ENCODE results near the gene CAMK2A. TPM values are rescaled to one million over a fixed set of nuclear protein-coding genes. Genes with fewer than 3 reads are reported as not detected.

CAMK2A gene
- total RNA-seq, 4 donors from 2014 or later, result not detected

DNA sequence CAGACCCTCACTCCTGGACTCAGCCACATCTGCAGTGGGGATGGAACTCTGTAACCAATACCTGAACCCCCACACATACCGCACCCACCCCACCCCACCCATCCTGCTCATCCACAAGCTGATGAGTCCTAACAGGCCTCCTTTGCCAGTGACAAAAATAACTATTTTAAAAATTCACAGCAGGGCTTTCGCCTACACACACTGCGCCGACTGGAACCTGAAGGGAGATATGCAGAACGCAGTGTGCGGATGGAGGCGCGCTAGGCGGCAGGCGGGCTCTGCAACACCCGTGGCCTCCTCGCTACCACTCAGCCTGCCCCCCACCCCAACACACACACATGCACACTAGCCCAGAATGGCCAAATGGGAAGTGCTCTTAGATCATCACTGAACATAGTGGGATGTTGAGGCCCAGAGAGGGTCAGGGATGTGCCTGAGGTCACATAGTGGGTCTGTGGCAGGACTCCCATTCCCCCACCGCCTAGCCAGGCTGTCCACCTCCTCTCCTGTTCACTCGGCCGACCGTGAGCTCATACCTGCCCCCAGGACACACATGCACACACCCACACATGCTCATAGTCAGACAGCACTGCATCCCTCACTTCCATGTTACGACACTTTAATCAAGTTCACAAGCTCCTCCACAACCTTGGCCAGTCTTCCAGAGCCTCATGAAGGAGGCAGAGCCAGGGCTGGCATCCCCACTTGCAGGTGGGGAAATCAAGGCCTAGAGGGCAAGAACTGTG is 6.3 kb upstream of the CAMK2A start:
- H3K4me3 ChIP-seq (replicated peaks in 1 of 3), result no peak overlapping the region
- DNase-seq, result no peak
- intact Hi-C loops (cut with DNase I), result no loop called here
- 94 to 95% methylated on average over 12 to 17 of the region's 17 CpGs for WGBS, 2 donors
- no peak overlapping the region for H3K27ac ChIP-seq
- no peaks in the 10 kb centered on the region for H3K9me3 ChIP-seq
- TF ChIP-seq, protein P1, sequence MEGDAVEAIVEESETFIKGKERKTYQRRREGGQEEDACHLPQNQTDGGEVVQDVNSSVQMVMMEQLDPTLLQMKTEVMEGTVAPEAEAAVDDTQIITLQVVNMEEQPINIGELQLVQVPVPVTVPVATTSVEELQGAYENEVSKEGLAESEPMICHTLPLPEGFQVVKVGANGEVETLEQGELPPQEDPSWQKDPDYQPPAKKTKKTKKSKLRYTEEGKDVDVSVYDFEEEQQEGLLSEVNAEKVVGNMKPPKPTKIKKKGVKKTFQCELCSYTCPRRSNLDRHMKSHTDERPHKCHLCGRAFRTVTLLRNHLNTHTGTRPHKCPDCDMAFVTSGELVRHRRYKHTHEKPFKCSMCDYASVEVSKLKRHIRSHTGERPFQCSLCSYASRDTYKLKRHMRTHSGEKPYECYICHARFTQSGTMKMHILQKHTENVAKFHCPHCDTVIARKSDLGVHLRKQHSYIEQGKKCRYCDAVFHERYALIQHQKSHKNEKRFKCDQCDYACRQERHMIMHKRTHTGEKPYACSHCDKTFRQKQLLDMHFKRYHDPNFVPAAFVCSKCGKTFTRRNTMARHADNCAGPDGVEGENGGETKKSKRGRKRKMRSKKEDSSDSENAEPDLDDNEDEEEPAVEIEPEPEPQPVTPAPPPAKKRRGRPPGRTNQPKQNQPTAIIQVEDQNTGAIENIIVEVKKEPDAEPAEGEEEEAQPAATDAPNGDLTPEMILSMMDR (IDR thresholded peaks at IDR 0.05), result no peak
- TF ChIP-seq POLR2A (IDR thresholded peaks at IDR 0.05), result no peak
- no peaks in the 10 kb centered on the region for H3K4me1 ChIP-seq
- H3K36me3 ChIP-seq, result no peaks in the 10 kb centered on the region
- H3K27me3 ChIP-seq, result no peaks in the 10 kb centered on the region

- DNase-seq, result peak; percentile 63 to 66
- 33 to 45% methylated on average over 7 to 10 of the region's 10 CpGs for WGBS, 2 donors
- Histone ChIP-seq H3K36me3 (no peaks in the 10 kb centered on the region), H3K27ac (no peak overlapping the region), H3K4me1 (no peaks in the 10 kb centered on the region), H3K27me3 (no peaks in the 10 kb centered on the region), H3K4me3 (replicated peaks in 1 of 3) (no peak overlapping the region), H3K9me3 (no peaks in the 10 kb centered on the region)
- no peak for TF ChIP-seq POLR2A (IDR thresholded peaks at IDR 0.05)
- TF ChIP-seq, protein P1 (IDR thresholded peaks at IDR 0.05), result no peak
- intact Hi-C loops (cut with DNase I), result no loop called here
Observed at GRCh38 chr5:150295172-150295634, 5.6 kb upstream of the CAMK2A start.

DNA sequence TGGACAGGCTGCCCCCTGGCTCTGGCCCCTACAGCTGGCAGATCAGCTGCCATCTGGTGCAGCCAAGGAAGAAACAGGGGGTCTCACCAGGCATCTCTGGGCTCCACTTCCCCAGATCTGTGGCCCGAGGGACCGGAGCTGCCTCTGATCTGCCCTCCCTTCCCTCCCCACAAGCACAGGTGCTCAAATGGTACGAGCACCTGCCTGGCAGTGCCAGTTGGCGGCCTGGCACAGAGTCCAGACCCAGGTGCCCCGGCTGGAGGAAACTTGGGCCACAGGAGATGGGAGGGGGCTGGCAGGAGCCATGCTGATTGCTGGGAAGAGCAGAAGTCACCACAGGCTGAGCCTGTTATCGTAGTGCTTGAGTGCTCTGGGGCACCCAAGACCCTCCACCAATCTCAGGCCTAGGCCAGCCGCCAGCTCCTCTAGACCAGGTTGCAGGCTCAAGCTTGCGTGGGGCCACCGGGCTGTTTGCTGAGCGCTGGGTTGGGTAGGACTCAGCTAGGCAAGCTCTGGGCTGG is 5.0 kb upstream of the CAMK2A start:
- DNase-seq, result no peak

DNA sequence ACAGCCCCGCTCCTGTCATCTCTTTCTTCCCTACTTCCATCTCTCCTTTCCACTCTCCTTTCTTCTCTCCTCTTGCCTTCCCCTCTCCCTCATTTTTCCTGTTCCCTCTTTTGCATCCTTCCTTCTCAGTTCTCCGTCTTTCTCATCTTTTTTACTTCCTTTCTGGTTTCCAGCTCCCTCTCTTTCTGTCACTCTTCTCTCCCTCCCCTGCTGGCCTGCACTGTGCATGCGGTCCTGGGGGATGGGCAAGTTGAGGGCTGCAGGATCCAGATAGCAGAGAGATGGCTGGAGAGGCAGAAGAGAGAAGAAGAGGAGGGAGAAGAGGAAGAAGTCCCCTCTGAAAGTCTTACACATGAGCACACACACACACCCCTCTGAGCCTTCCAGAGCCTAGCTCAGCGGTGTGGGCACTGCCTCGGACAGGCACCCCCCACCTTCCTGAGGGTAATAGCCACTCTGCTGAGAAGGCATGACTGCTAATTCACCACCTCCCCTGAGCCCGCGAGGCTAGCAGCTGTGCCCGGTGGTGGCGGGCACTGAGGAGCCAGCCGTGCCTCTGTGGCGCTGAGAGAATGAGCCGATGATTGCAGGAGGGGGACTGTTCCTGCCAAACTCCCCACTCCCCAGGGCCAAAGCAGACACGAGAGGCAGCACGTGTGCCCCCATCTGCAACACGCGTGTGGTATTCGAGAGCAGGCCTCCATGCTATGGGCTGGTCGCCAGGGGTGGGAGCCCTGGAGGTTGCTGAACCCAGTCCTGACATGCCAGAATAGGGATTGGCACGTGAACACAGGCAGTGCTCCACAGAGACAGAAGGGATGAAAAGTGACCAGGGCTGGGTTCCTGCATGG is 3.7 kb upstream of the CAMK2A start:
- H3K27ac ChIP-seq, result no peak overlapping the region
- H3K36me3 ChIP-seq, result no peaks in the 10 kb centered on the region
- no peak for TF ChIP-seq POLR2A (IDR thresholded peaks at IDR 0.05)
- TF ChIP-seq, protein P1 (IDR thresholded peaks at IDR 0.05), result no peak
- DNase-seq, result no peak
- no peaks in the 10 kb centered on the region for H3K4me1 ChIP-seq
- intact Hi-C loops (cut with DNase I), result no loop called here
- WGBS, 2 donors, result 81 to 85% methylated on average over 7 to 12 of the region's 19 CpGs
- H3K4me3 ChIP-seq (replicated peaks in 1 of 3), result no peak overlapping the region
- no peaks in the 10 kb centered on the region for H3K9me3 ChIP-seq
- H3K27me3 ChIP-seq, result no peaks in the 10 kb centered on the region

More for the DNA sequence above, 5.0 kb upstream of the CAMK2A start:
- no peaks in the 10 kb centered on the region for H3K9me3 ChIP-seq
- TF ChIP-seq, protein P1 (IDR thresholded peaks at IDR 0.05), result no peak
- no peak for TF ChIP-seq POLR2A (IDR thresholded peaks at IDR 0.05)
- H3K27ac ChIP-seq, result no peak overlapping the region
- H3K4me3 ChIP-seq (replicated peaks in 1 of 3), result no peak overlapping the region
- no peaks in the 10 kb centered on the region for H3K4me1 ChIP-seq
- intact Hi-C loops (cut with DNase I), result no loop called here
- H3K36me3 ChIP-seq, result no peaks in the 10 kb centered on the region
- H3K27me3 ChIP-seq, result no peaks in the 10 kb centered on the region
- WGBS, 2 donors, result 89 to 90% methylated on average over 2 to 6 of the region's 10 CpGs
